CD14-positive monocyte (primary cell): ENCODE results near the gene CNTRL. TPM values are rescaled to one million over a fixed set of nuclear protein-coding genes. Genes with fewer than 3 reads are reported as not detected.

ENCODE experiments used
- DNase-seq, 3 donors: peaks; one replicate each; pipeline ENCODE4 v3.0.0-alpha.2; 2011 to 2022
- H2AFZ ChIP-seq: 2 replicates; pipeline ENCODE4 v1.6.0; 2012; ENCODE audit warnings: mild to moderate bottlenecking, low read depth, low read length, inconsistent platforms; ENCODE audit not compliant: insufficient read depth, poor library complexity, severe bottlenecking
- H3K27ac ChIP-seq, 2 donors: 1 replicate in 1 of 2; 2 replicates in 1 of 2; pipeline ENCODE4 v1.5.1; 2012 to 2013; ENCODE audit warnings: low read length in 2 of 2, control low read depth in 1 of 2, inconsistent platforms in 1 of 2, low read depth in 1 of 2, mild to moderate bottlenecking in 1 of 2
- H3K27me3 ChIP-seq, 2 donors: one replicate each; pipeline versions ENCODE4 v1.6.0 to v1.6.1; 2011 to 2013; ENCODE audit warnings: low read length in 2 of 2; ENCODE audit not compliant: control insufficient read depth in 2 of 2, insufficient read depth in 2 of 2
- H3K36me3 ChIP-seq, 2 donors: replicated peaks in 1 of 2; 1 replicate in 1 of 2; 2 replicates in 1 of 2; pipeline versions ENCODE4 v1.5.1 to v1.6.1; 2012 to 2013; ENCODE audit warnings: low read length in 2 of 2, control low read depth in 1 of 2, inconsistent platforms in 1 of 2, mild to moderate bottlenecking in 1 of 2; ENCODE audit not compliant: insufficient read depth in 2 of 2, control insufficient read depth in 1 of 2
- H3K4me1 ChIP-seq, 2 donors: 1 replicate in 1 of 2; 2 replicates in 1 of 2; pipeline versions ENCODE4 v1.5.1 to v1.6.1; 2012 to 2013; ENCODE audit warnings: low read length in 2 of 2, control low read depth in 1 of 2, inconsistent platforms in 1 of 2, mild to moderate bottlenecking in 1 of 2, moderate library complexity in 1 of 2; ENCODE audit not compliant: insufficient read depth in 2 of 2, control insufficient read depth in 1 of 2
- H3K4me2 ChIP-seq: replicated peaks from 2 replicates; pipeline ENCODE3; 2012; ENCODE audit warnings: low read length, moderate library complexity, mild to moderate bottlenecking; ENCODE audit not compliant: poor library complexity, severe bottlenecking; ENCODE audit errors: extremely low read depth
- H3K4me3 ChIP-seq, 3 experiments: fragments of 200-600 bp in 1 of 3; sonication (generic) in 1 of 3; replicated peaks in 1 of 3; 1 replicate in 2 of 3; 2 replicates in 1 of 3; pipeline ENCODE4 v1.5.1; 2011 to 2013; ENCODE audit warnings: low read length in 3 of 3, mild to moderate bottlenecking in 3 of 3, control low read depth in 2 of 3, low read depth in 2 of 3, inconsistent platforms in 1 of 3, moderate library complexity in 1 of 3
- H3K79me2 ChIP-seq: 2 replicates; pipeline ENCODE4 v1.6.0; 2012; ENCODE audit warnings: mild to moderate bottlenecking, control low read depth, inconsistent platforms, low read length, moderate library complexity; ENCODE audit not compliant: insufficient read depth
- H3K9ac ChIP-seq: 2 replicates; pipeline ENCODE4 v1.6.0; 2017; ENCODE audit warnings: low read length, mild to moderate bottlenecking; ENCODE audit not compliant: insufficient read depth, poor library complexity, severe bottlenecking
- H3K9me3 ChIP-seq, 2 donors: replicated peaks in 1 of 2; 1 replicate in 1 of 2; 2 replicates in 1 of 2; pipeline versions ENCODE4 v1.5.1 to v1.6.1; 2012 to 2013; ENCODE audit warnings: low read length in 2 of 2, control low read depth in 1 of 2; ENCODE audit not compliant: control insufficient read depth in 1 of 2, insufficient read depth in 1 of 2
- H4K20me1 ChIP-seq: 2 replicates; pipeline ENCODE4 v1.6.0; 2012; ENCODE audit warnings: mild to moderate bottlenecking, low read length, control low read depth, moderate library complexity; ENCODE audit not compliant: insufficient read depth
- H3K27ac Mint-ChIP-seq, 7 donors: one replicate each; pipeline ENCODE4 v1.8.0; 2020; ENCODE audit warnings: mild to moderate bottlenecking in 7 of 7, mixed read lengths in 7 of 7, moderate library complexity in 6 of 7, inconsistent platforms in 2 of 7
- H3K27me3 Mint-ChIP-seq, 3 donors: one replicate each; pipeline ENCODE4 v1.8.0; 2021 to 2022; ENCODE audit warnings: low read depth in 3 of 3, mild to moderate bottlenecking in 3 of 3, mixed read lengths in 3 of 3, moderate library complexity in 3 of 3, inconsistent platforms in 1 of 3
- H3K36me3 Mint-ChIP-seq, 2 donors: one replicate each; pipeline ENCODE4 v1.8.0; 2020; ENCODE audit warnings: mixed read lengths in 2 of 2, inconsistent platforms in 1 of 2, mild to moderate bottlenecking in 1 of 2
- H3K4me1 Mint-ChIP-seq: one replicate; pipeline ENCODE4 v1.8.0; 2020; ENCODE audit warnings: mild to moderate bottlenecking, mixed read lengths
- H3K4me3 Mint-ChIP-seq, 2 donors: one replicate each; pipeline ENCODE4 v1.8.0; 2020; ENCODE audit warnings: mild to moderate bottlenecking in 2 of 2, mixed read lengths in 2 of 2, moderate library complexity in 1 of 2
- H3K9me3 Mint-ChIP-seq, 7 donors: one replicate each; pipeline ENCODE4 v1.8.0; 2020 to 2022; ENCODE audit warnings: mixed read lengths in 7 of 7, mild to moderate bottlenecking in 6 of 7, moderate library complexity in 6 of 7, inconsistent platforms in 2 of 7
- CTCF ChIP-seq: fragments of 200-600 bp; IDR thresholded peaks from one replicate; pipeline ENCODE4 v1.8.0; 2022; ENCODE audit warnings: antibody characterized with exemption, mild to moderate bottlenecking
- WGBS: methylation state at CpG from one replicate; pipeline ENCODE4 v1.1.5; 2013; ENCODE audit warnings: missing lambda C conversion rate; ENCODE audit not compliant: insufficient coverage; 5-methylcytosine and 5-hydroxymethylcytosine counted together
- intact Hi-C, 2 donors: fragments of 100-400 bp; cut with micrococcal nuclease; formaldehyde crosslinking; loops; one replicate each; pipeline versions ENCODE4 v1.15.0 to v1.15.1; 2023
- polyA plus RNA-seq, 3 donors: library from polyadenylated mRNA; depleted of rRNA in 1 of 3; unstranded in 2 of 3; stranded (reverse) in 1 of 3; fragments of 300-500 nt in 2 of 3; fragments of >200 nt in 1 of 3; fragmentation: Illumina TruSeq in 2 of 3; gene quantifications; 1 replicate in 2 of 3; 2 replicates in 1 of 3; pipeline ENCODE4 v1.2.3, GENCODE V29; 2012 to 2021

CNTRL gene
- polyA plus RNA-seq, 3 donors: 3.9 to 26.8 (median 4.8) TPM

GRCh38 chr9:121138561-121138960 is 63.8 kb downstream of the CNTRL start:
- Histone ChIP-seq H3K4me1 (no peaks in the 10 kb centered on the region), H3K27me3 (no peaks in the 10 kb centered on the region), H3K4me2 (no peak overlapping the region), H3K9me3 (no peaks in the 10 kb centered on the region), H3K4me3 (no peak overlapping the region), H3K9ac (no peak overlapping the region), H4K20me1 (peaks cover 12% of the 10 kb centered on the region), H3K36me3 (peaks cover 85 to 99% of the 10 kb centered on the region in 2 donors), H3K79me2 (peaks cover 36% of the 10 kb centered on the region), H2AFZ (no peak overlapping the region), H3K27ac (no peak overlapping the region)
- no peak overlapping the region for H3K27ac Mint-ChIP-seq
- H3K36me3 Mint-ChIP-seq: peaks cover 87 to 94% of the 10 kb centered on the region in 2 donors
- no peak for TF ChIP-seq CTCF
- intact Hi-C loops: no loop called here
- no peaks in the 10 kb centered on the region for H3K4me1 Mint-ChIP-seq
- no peaks in the 10 kb centered on the region for H3K27me3 Mint-ChIP-seq
- no peaks in the 10 kb centered on the region for H3K9me3 Mint-ChIP-seq
- H3K4me3 Mint-ChIP-seq: no peak overlapping the region
- DNase-seq: no peak

DNA sequence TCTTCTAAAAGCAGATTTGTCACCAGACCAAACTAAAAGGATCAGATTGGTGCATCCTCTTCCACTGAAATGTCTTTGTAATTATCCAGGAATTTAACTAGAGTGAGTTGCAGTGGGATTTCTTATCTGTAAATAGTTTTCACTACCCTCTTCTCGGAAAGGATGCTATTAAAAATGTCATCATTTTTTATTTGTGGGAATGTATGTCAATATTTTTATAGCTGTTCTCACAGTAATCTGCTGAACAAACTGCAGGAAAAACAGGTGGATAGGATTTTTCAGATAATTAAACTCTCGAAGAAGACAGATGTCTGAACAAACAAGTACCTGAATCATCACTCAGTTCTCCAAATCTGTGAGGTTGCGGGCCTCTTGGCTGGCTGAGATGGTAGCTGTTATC is 64.2 kb downstream of the CNTRL start:
- Mint-ChIP-seq H3K27me3 (no peaks in the 10 kb centered on the region), H3K4me3 (no peak overlapping the region), H3K4me1 (no peaks in the 10 kb centered on the region), H3K36me3 (peaks cover 90 to 98% of the 10 kb centered on the region in 2 donors), H3K9me3 (no peaks in the 10 kb centered on the region), H3K27ac (peak overlapping the region in 2 of 7 donors; percentile 27 to 48)
- TF ChIP-seq CTCF: no peak
- DNase-seq: no peak
- Histone ChIP-seq H4K20me1 (peaks cover 8% of the 10 kb centered on the region), H3K27ac (no peak overlapping the region), H2AFZ (no peak overlapping the region), H3K4me1 (no peaks in the 10 kb centered on the region), H3K27me3 (no peaks in the 10 kb centered on the region), H3K9ac (no peak overlapping the region), H3K79me2 (peaks cover 32% of the 10 kb centered on the region), H3K36me3 (peaks cover 89 to 99% of the 10 kb centered on the region in 2 donors), H3K4me3 (no peak overlapping the region), H3K9me3 (no peaks in the 10 kb centered on the region), H3K4me2 (no peak overlapping the region)
- intact Hi-C loops: no loop called here
- WGBS: no CpG with 5 or more reads among the region's 3 CpGs
